Brain pericyte (primary cell): ENCODE data around the gene ZNF581.

Experiments used
- DNase-seq: peaks from one replicate; pipeline ENCODE4 v3.0.0-alpha.2; 2012; ENCODE audit warnings: low read depth, low spot score

Gene ZNF581

GRCh38 chr19:55679343-55680257 is 36.2 kb downstream of the ZNF581 start:
- no peak for DNase-seq

GRCh38 chr19:55680339-55681130 is 37.1 kb downstream of the ZNF581 start:
- no peak for DNase-seq

- DNase-seq: no peak
These were observed 38.0 kb downstream of the ZNF581 start for GRCh38 chr19:55681131-55682092.

GRCh38 chr19:55683449-55684261 is 40.2 kb downstream of the ZNF581 start:
- DNase-seq: no peak

GRCh38 chr19:55684946-55685681 is 41.7 kb downstream of the ZNF581 start:
- DNase-seq: no peak

- DNase-seq: no peak
These were observed 42.3 kb downstream of the ZNF581 start for GRCh38 chr19:55685776-55686175.

GRCh38 chr19:55686311-55687050 is 43.0 kb downstream of the ZNF581 start:
- DNase-seq: no peak

- no peak for DNase-seq
These were observed 44.1 kb downstream of the ZNF581 start for GRCh38 chr19:55687281-55688201.

- DNase-seq: no peak
These were observed 45.2 kb downstream of the ZNF581 start for GRCh38 chr19:55688422-55689218.

- no peak for DNase-seq
These were observed 46.1 kb downstream of the ZNF581 start for GRCh38 chr19:55689411-55690108.

- no peak for DNase-seq
These were observed 46.8 kb downstream of the ZNF581 start for GRCh38 chr19:55690109-55690768.

- DNase-seq: no peak
These were observed 47.5 kb downstream of the ZNF581 start for GRCh38 chr19:55690769-55691545.

GRCh38 chr19:55691561-55692481 is 48.4 kb downstream of the ZNF581 start:
- DNase-seq: no peak

GRCh38 chr19:55692681-55693081 is 49.2 kb downstream of the ZNF581 start:
- no peak for DNase-seq
